CD4-positive, alpha-beta T cell treated with Interleukin-17A for 4 hours (primary cell): ENCODE results near the gene GRM3.

Source experiments
- DNase-seq: peaks from one replicate; pipeline ENCODE4 v3.0.0-alpha.2; 2020; ENCODE audit warnings: mixed read lengths

Gene GRM3

GRCh38 chr7:86706406-86706805, 62.7 kb downstream of the GRM3 start:
- no peak for DNase-seq

DNA sequence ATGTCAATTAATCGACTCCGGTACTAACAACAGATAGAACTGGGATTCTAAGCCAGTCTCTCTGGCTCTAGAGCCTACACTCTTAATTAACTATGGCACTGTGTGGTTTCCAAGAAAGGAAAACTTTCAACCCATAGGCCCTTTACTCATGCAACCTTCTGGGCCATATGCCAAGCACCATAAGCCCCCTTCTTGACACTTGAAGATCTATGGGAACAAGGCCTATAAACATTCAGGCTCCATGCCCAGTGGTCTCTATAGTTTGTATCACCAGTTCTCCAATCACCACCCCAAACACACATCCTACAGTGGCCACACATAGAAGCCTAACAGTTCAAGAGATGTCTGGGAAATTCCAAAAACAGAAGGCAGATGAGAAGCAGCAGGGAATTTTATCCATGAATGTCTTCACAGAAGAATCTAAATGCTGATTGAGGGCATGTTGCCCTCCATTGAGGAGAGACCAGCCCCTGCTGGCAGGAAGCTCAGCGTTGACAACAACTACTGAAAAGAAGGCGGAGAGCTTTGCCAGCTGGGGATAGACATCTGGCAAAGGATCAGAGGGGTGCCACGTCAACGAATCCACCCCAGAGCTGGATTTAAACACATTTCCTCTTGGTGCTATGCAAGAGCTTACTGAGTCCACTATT, 64.4 kb downstream of the GRM3 start:
- DNase-seq: no peak

DNA sequence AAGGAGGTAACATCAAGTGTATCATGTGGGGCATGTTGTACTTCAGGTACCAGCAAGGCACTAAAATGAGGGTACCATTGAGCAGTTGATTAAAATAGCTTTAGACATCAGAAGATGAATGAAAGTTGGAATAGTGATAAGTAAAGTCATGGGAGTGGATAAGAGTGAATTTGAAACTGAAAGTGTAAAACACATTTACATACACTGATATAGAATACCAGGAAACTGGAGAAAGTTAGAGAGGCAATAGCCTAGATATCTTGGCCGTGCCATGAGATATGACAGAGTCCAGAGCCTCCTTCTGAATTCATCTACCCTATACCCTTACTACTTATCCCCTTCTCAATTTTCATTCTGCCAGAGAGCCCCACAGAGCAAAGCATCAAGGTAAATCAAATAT, 76.6 kb downstream of the GRM3 start:
- no peak for DNase-seq

DNA sequence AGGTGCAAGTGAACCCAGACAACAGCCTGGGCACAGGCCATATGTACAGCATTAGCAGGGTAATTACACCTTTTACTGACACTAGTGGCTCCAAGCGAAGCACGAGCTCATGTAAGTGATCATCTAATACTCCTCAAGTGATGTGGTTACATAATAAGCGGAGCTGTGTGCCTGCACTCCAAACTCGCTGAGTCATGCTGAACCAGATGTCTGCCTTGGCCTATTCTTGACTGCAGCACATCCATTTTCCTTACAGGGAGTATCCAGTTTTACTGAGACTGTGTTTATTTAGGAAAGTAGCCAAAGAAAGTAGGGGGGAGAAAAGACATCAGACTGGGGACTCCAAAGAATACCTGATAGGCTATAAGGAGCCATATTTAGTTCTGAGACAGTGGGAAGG, 90.1 kb downstream of the GRM3 start:
- no peak for DNase-seq

- DNase-seq: no peak
Observed at GRCh38 chr7:86745013-86745745, 101.5 kb downstream of the GRM3 start.

- no peak for DNase-seq
Observed at GRCh38 chr7:86747698-86748097, 104.0 kb downstream of the GRM3 start.

DNA sequence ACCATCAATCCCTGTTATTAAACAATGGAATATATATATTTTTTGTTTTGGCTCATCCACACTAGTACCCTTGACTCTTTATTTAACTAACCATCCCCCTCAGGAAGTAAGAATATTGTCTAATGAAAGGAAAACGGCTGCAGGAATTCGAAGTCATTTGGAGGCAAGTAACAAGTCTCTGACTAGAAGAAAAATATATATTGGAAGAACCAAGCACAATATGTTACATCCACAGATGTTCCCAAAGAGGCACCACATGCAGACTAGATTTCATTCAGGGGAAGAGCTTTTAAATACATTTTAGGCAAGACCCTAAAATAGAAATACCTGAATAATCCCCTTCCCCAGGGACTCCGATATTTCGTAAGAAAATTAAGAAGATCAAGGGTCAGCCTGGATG, 104.5 kb downstream of the GRM3 start:
- no peak for DNase-seq

- no peak for DNase-seq
Observed at GRCh38 chr7:86748843-86749719, 105.4 kb downstream of the GRM3 start.

- no peak for DNase-seq
Observed at GRCh38 chr7:86749741-86750665, 106.3 kb downstream of the GRM3 start.

DNA sequence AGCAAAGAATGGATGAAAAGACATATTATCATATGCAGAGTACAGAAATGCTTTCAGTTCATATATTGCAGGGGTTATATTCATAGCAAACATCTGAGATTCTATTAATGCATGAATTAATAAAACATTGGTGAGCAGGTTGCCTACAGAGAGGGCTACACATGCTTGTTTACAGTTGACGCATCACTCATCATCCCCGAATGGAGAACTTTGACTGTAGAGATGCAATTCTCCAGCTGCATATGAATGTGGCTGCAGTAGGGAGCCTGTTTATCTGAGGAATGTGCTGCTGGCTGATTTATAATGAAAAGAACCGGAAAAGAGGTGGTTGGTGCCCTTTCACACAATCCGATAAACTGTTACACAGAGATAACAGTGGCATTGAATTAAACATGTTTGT, 116.5 kb downstream of the GRM3 start:
- DNase-seq: no peak

DNA sequence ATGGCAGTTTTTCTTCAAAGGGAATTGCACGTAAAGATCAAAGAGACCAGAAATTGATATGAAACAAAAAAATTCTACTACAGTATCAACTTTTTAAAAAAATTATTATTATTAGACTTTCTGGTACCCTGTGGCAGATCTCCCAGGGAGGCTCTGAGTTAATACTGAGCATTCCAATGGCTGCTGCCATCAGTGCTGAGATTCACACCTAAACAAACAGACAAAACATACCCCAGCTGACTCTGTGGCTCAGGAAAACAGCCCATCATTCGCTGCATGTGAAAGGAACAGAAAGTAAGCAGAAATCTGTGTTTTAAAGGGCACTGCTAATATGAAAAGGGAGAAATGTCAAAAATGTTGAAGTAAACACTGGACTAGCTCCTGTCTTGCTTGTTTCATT, 118.4 kb downstream of the GRM3 start:
- DNase-seq: no peak

DNA sequence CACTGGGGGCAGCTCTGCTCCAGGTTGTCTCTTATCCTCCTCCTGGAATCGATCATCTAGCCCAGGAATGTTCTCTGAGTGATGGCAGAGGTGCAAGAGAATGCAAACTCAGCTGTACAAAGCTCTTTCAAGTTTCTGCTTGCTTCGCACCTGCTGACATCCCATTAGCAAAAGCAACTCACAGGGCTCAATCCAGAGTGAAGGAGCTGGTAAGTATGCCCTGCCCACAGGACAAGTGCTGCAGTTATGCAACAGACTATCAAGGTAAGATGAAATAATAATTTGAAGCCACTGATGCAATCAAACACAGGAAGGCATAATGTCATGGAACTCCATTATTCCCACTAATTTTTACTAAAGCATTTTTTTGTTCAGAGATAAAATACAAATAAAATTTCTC, 122.2 kb downstream of the GRM3 start:
- no peak for DNase-seq

- no peak for DNase-seq
Observed at GRCh38 chr7:86768394-86768793, 124.7 kb downstream of the GRM3 start.

GRCh38 chr7:86768967-86769760, 125.5 kb downstream of the GRM3 start:
- DNase-seq: no peak

- no peak for DNase-seq
Observed at GRCh38 chr7:86773309-86773708, 129.6 kb downstream of the GRM3 start.

GRCh38 chr7:86775203-86775602, 131.5 kb downstream of the GRM3 start:
- DNase-seq: no peak

DNA sequence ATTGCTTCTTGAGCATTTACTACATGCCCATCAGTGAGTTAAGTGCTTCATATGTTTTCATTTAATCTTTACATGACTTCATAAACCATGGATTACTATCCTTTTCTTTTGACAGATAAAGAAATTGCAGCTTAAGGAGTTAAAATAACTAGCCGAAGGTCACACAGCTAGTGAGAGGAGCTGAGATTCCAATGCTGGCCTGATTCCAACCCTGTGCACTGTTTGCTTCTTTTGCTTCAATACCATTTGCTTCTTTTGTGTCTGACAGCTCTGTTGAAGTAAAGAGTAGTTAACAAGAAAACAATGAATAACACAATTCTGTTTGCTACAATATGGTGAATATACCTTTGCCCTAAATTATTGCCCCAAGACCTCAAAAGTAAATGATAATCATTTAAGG, 132.4 kb downstream of the GRM3 start:
- DNase-seq: no peak

GRCh38 chr7:86778271-86778670, 134.6 kb downstream of the GRM3 start:
- no peak for DNase-seq

GRCh38 chr7:86784765-86785164, 141.1 kb downstream of the GRM3 start:
- DNase-seq: no peak

- DNase-seq: no peak
Observed at GRCh38 chr7:86785641-86786040, 141.9 kb downstream of the GRM3 start.

DNA sequence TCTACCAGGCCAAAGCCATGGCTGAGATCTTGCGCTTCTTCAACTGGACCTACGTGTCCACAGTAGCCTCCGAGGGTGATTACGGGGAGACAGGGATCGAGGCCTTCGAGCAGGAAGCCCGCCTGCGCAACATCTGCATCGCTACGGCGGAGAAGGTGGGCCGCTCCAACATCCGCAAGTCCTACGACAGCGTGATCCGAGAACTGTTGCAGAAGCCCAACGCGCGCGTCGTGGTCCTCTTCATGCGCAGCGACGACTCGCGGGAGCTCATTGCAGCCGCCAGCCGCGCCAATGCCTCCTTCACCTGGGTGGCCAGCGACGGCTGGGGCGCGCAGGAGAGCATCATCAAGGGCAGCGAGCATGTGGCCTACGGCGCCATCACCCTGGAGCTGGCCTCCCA, 142.7 kb downstream of the GRM3 start:
- no peak for DNase-seq

DNA sequence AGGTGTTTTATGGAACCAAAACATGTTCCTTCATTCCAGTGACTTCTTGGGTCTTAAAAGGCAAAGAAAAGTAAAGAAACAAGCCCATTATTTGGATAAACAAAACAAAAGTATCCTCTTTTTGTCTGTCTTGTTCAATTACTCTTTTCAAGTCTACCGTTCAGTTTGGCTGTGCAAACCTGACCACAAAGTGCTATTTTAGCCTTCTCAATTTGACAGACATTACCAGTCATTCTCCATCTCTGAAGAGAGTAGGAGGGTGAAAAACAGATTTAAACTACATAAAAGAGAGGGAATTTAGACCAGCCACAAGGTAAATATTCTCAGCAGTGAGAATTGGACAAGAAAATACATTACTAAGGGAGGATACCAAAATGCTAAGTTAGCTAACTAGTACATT, 145.2 kb downstream of the GRM3 start:
- no peak for DNase-seq
